GM11168 (cell line): ENCODE measurements around the gene GGT1.

Experiments
- in situ Hi-C: fragments of 300-500 bp; cut with MboI; formaldehyde crosslinking; loops from one replicate; pipeline ENCODE4 v1.12.0; 2022; ENCODE audit warnings: low sequenced_read_pairs; ENCODE audit not compliant: unreplicated experiment

The GGT1 gene

GRCh38 chr22:24602847-24603769, at the start of gene GGT1:
Gene GGT1, plus strand, starts transcription at chr22:24603193. Its CDS starts 7,889 bp downstream, at chr22:24611082.
- in situ Hi-C loops, result loop anchor here (10.0 kb wide), 1 partner anchor 928 kb away; no protein-coding TSS in a partner anchor

GRCh38 chr22:24553597-24554312, 49.2 kb upstream of the GGT1 start:
- in situ Hi-C loops, result no loop called here

GRCh38 chr22:24554313-24555164, 48.5 kb upstream of the GGT1 start, which contains the start of gene GUCD1:
Gene GUCD1, minus strand, starts transcription at chr22:24555138. Its CDS starts 147 bp downstream, at chr22:24554991.
- in situ Hi-C loops, result no loop called here

- in situ Hi-C loops, result no loop called here
Observed at GRCh38 chr22:24555165-24556039, 47.6 kb upstream of the GGT1 start, which contains the start of gene SNRPD3. Gene SNRPD3, plus strand, starts transcription at chr22:24555999. Its CDS starts 1,676 bp downstream, at chr22:24557675.

- in situ Hi-C loops, result no loop called here
Observed at GRCh38 chr22:24559471-24559870, 43.5 kb upstream of the GGT1 start.

- in situ Hi-C loops, result no loop called here
Observed at GRCh38 chr22:24563246-24563645, 39.7 kb upstream of the GGT1 start.

GRCh38 chr22:24564376-24565058, 38.5 kb upstream of the GGT1 start:
- in situ Hi-C loops, result no loop called here

GRCh38 chr22:24565077-24565476, 37.9 kb upstream of the GGT1 start:
- in situ Hi-C loops, result no loop called here

- in situ Hi-C loops, result no loop called here
Observed at GRCh38 chr22:24566899-24567511, 36.0 kb upstream of the GGT1 start.

GRCh38 chr22:24567668-24568067, 35.3 kb upstream of the GGT1 start:
- in situ Hi-C loops, result no loop called here

- in situ Hi-C loops, result no loop called here
Observed at GRCh38 chr22:24571266-24571665, 31.7 kb upstream of the GGT1 start.

- in situ Hi-C loops, result no loop called here
Observed at GRCh38 chr22:24576778-24577177, 26.2 kb upstream of the GGT1 start.

GRCh38 chr22:24578355-24579257, 24.4 kb upstream of the GGT1 start:
- in situ Hi-C loops, result no loop called here

- in situ Hi-C loops, result no loop called here
Observed at GRCh38 chr22:24579258-24579601, 23.8 kb upstream of the GGT1 start.

- in situ Hi-C loops, result no loop called here
Observed at GRCh38 chr22:24580276-24580675, 22.7 kb upstream of the GGT1 start.

- in situ Hi-C loops, result no loop called here
Observed at GRCh38 chr22:24582056-24582814, 20.8 kb upstream of the GGT1 start.
